GM12801 (cell line): ENCODE results near the gene VAT1L.

Experiments
- TF ChIP-seq, protein P1 (sequence below): IDR thresholded peaks from one replicate; pipeline ENCODE4 v1.5.1; 2011; ENCODE audit warnings: control low read depth; ENCODE audit not compliant: insufficient read length; ENCODE audit errors: extremely low read depth

VAT1L gene

GRCh38 chr16:77917971-77918370 is 129.6 kb downstream of the VAT1L start:
- TF ChIP-seq, protein P1, sequence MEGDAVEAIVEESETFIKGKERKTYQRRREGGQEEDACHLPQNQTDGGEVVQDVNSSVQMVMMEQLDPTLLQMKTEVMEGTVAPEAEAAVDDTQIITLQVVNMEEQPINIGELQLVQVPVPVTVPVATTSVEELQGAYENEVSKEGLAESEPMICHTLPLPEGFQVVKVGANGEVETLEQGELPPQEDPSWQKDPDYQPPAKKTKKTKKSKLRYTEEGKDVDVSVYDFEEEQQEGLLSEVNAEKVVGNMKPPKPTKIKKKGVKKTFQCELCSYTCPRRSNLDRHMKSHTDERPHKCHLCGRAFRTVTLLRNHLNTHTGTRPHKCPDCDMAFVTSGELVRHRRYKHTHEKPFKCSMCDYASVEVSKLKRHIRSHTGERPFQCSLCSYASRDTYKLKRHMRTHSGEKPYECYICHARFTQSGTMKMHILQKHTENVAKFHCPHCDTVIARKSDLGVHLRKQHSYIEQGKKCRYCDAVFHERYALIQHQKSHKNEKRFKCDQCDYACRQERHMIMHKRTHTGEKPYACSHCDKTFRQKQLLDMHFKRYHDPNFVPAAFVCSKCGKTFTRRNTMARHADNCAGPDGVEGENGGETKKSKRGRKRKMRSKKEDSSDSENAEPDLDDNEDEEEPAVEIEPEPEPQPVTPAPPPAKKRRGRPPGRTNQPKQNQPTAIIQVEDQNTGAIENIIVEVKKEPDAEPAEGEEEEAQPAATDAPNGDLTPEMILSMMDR, result no peak

- TF ChIP-seq, protein P1, result no peak
These were observed 130.7 kb downstream of the VAT1L start for GRCh38 chr16:77918809-77919707.

DNA sequence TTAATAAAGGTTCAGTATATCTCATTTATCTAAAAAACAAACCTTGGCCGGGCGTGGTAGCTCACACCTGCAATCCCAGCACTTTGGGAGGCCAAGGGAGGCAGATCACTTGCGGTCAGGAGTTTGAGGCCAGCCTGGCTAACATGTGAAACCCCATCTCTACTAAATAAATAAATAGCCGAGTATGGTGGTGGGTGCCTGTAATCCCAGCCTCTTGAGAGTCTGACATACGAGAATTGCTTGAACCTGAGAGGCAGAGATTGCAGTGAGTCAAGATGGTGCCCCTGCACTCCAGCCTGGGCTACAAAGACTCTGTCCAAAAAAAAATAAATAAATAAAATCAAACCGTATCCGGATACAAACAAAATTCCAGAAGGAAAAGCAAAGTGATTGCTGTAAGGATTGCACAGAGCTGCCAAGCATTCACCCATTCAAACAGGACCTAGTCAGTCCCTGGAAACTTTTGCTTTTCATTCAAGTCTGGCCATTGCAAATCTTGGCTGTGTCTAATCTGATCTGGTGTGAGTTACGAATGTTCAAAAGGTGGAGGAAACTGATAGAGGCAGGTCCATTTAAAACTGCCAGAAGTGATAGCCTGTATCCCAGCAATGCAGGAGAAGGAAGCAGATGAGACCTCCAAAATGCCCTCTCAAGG is 131.5 kb downstream of the VAT1L start:
- TF ChIP-seq, protein P1, result no peak

GRCh38 chr16:77920984-77921383 is 132.6 kb downstream of the VAT1L start:
- TF ChIP-seq, protein P1, result no peak

DNA sequence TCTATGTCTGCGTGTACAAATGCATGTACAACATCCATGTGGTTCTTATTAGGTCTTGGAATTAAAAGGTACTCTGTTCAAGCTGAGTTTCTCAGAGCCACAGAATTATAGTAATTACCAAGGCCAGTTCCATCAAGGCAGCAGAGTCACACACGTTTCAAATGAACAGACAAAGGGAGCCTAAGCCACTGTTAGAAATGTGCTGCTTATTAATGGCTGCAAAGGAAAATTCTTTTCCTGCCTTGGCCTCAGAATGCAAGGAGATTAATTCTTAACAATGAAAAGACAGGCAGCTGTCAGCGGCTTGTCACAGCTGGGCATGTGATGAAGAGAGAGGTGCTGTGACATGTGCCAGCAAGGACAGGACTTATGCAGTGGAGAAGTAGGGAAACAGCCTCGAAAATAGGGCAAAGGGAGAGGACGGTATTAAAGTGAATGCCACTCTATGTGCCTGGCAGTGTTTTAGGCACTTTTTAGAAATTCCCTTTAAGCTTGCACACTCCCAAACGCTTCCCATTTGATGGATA is 133.9 kb downstream of the VAT1L start:
- TF ChIP-seq, protein P1, result no peak

DNA sequence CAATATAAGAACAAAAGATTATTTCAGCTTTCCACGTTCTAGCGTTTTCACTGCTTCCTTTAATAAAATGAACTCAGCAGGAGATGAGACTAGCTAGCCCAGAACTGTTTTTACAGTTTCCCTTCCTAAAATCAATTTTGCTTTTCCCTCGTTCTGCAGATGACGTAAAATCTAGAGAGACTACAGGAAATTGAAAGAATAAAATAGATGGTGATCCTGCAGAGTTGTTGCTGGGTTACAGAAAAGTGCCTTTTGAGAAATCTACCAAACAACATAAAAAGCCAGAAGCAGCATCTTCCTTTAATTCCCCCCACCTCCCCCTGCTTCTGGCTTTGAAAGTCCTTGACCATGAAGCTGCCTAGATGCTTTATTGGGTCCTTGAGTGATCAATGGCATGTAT is 137.2 kb downstream of the VAT1L start:
- TF ChIP-seq, protein P1, result no peak

DNA sequence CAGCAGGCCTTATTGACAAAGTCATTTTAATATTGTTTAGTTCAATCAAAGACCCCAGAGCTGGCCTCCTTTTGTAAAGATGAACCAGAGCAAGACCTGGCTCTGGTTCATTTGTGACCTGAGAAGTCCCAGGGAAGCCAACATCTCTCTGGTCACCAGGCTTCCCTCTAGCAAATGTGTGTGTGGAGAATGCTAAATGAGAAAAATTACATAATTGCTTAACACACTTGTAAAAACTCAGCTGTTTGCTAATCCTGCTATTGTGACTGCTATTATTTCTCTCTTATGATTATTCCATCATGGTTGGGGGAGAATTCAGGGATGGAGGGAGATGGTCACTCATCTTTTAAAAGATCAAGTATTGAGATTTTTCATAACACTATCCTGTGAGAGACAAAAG is 139.7 kb downstream of the VAT1L start:
- TF ChIP-seq, protein P1, result no peak
